HCT116 (cell line): ENCODE results near the gene ARL11. TPM values are rescaled to one million over a fixed set of nuclear protein-coding genes. Genes with fewer than 3 reads are reported as not detected.

Source experiments
- ATAC-seq: fragments of 200-7000 bp; cut with Tn5 transposase; 2 replicates; pipeline ENCODE4 v1.9.1; 2020; ENCODE audit warnings: mild to moderate bottlenecking, moderate library complexity
- BruUV-seq: library from RNA; stranded (reverse); fragments of 400-500 nt; replicated peaks from 2 replicates; lab custom pipeline; 2021; lab: Mats Ljungman, UMichigan
- CTCF ChIA-PET: fragments of 300-600 bp; sonication (Branson Sonifier 250); formaldehyde crosslinking; loops from one replicate; lab custom pipeline; 2021; ENCODE audit warnings: antibody characterized with exemption; lab: Charles Lee
- POLR2A ChIA-PET: fragments of 300-600, 350-600 bp; sonication (Branson Sonifier 250); formaldehyde crosslinking; loops from one replicate; lab custom pipeline; 2021; ENCODE audit warnings: antibody characterized with exemption; lab: Charles Lee
- RAD21 ChIA-PET, 2 experiments: fragments of 300-600 bp; sonication (Branson Sonifier 250); formaldehyde crosslinking; loops; one replicate each; lab custom pipeline; 2023; ENCODE audit warnings: low total read pairs in 2 of 2; ENCODE audit not compliant: uncharacterized antibody in 2 of 2, unreplicated experiment in 2 of 2, low non-redundant PET in 1 of 2; lab: Charles Lee
- DNase-seq: peaks from one replicate; pipeline ENCODE4 v3.0.0-alpha.2; 2010; ENCODE audit warnings: low read depth, low spot score
- H2AFZ ChIP-seq: fragments of 200-600 bp; shearing (Covaris generic), sonication (generic); 2 replicates; pipeline ENCODE4 v1.6.1; 2017; ENCODE audit warnings: low read depth, mixed run types, mixed read lengths, antibody characterized with exemption, low read length; ENCODE audit not compliant: poor library complexity, severe bottlenecking
- H3K27ac ChIP-seq: 2 replicates; pipeline ENCODE4 v1.5.1; 2012; ENCODE audit warnings: low read depth, low read length
- H3K27me3 ChIP-seq: fragments of 200-600 bp; sonication (generic); 2 replicates; pipeline ENCODE4 v1.6.1; 2016; ENCODE audit warnings: mixed run types, low read length, mixed read lengths; ENCODE audit not compliant: insufficient read depth
- H3K36me3 ChIP-seq, 2 experiments: fragments of 200-500 bp in 1 of 2; fragments of 200-600 bp in 1 of 2; sonication (Bioruptor generic) in 1 of 2; sonication (generic) in 1 of 2; 2 replicates each; pipeline versions ENCODE4 v1.5.1 to v1.6.1; 2014 to 2016; ENCODE audit warnings: low read length in 2 of 2, inconsistent platforms in 1 of 2, mixed read lengths in 1 of 2, mixed run types in 1 of 2; ENCODE audit not compliant: insufficient read depth in 2 of 2, control insufficient read depth in 1 of 2
- H3K4me1 ChIP-seq, 2 experiments: fragments of 200-600 bp in 1 of 2; sonication (generic) in 1 of 2; 2 replicates each; pipeline versions ENCODE4 v1.5.1 to v1.6.1; 2012 to 2017; ENCODE audit warnings: low read length in 2 of 2, inconsistent platforms in 1 of 2, mild to moderate bottlenecking in 1 of 2, mixed read lengths in 1 of 2, mixed run types in 1 of 2, moderate library complexity in 1 of 2; ENCODE audit not compliant: insufficient read depth in 2 of 2, control insufficient read depth in 1 of 2
- H3K4me2 ChIP-seq: fragments of 200-600 bp; sonication (generic); 2 replicates; pipeline ENCODE4 v1.6.1; 2017; ENCODE audit warnings: mixed run types, low read length, mixed read lengths
- H3K4me3 ChIP-seq, 2 experiments: fragments of 200-600 bp in 1 of 2; sonication (generic) in 1 of 2; replicated peaks in 1 of 2; 2 replicates each; pipeline ENCODE4 v1.5.1; 2011 to 2016; ENCODE audit warnings: low read length in 2 of 2, control low read depth in 1 of 2, low read depth in 1 of 2, mild to moderate bottlenecking in 1 of 2, mixed read lengths in 1 of 2, mixed run types in 1 of 2
- H3K79me2 ChIP-seq: fragments of 200-600 bp; sonication (generic); 2 replicates; pipeline ENCODE4 v1.6.1; 2017; ENCODE audit warnings: mild to moderate bottlenecking, mixed run types, low read length, moderate library complexity, mixed read lengths; ENCODE audit not compliant: insufficient read depth
- H3K9ac ChIP-seq: fragments of 200-600 bp; sonication (generic); 2 replicates; pipeline ENCODE4 v1.6.1; 2016; ENCODE audit warnings: low read length, mixed read lengths
- H3K9me2 ChIP-seq: fragments of 200-600 bp; sonication (generic), shearing (Covaris generic); 2 replicates; pipeline ENCODE4 v1.6.1; 2017; ENCODE audit warnings: mixed run types, mild to moderate bottlenecking, moderate library complexity; ENCODE audit not compliant: insufficient read depth
- H3K9me3 ChIP-seq, 2 experiments: fragments of 200-500 bp in 1 of 2; fragments of 200-600 bp in 1 of 2; sonication (Bioruptor generic) in 1 of 2; sonication (generic) in 1 of 2; 2 replicates each; pipeline ENCODE4 v1.6.1; 2014 to 2017; ENCODE audit warnings: low read length in 2 of 2, mixed read lengths in 2 of 2, inconsistent platforms in 1 of 2, low read depth in 1 of 2, mild to moderate bottlenecking in 1 of 2, mixed run types in 1 of 2, moderate library complexity in 1 of 2; ENCODE audit not compliant: control insufficient read depth in 1 of 2, insufficient read depth in 1 of 2
- H4K20me1 ChIP-seq: fragments of 200-600 bp; sonication (generic), shearing (Covaris generic); 2 replicates; pipeline ENCODE4 v1.6.1; 2017; ENCODE audit warnings: mixed run types, mild to moderate bottlenecking, moderate library complexity; ENCODE audit not compliant: insufficient read depth
- ATF3 ChIP-seq: IDR thresholded peaks from 2 replicates; pipeline ENCODE4 v1.6.1; 2012
- CEBPB ChIP-seq: IDR thresholded peaks from 2 replicates; pipeline ENCODE4 v1.6.1; 2012; ENCODE audit warnings: low read depth
- EZH2phosphoT487 ChIP-seq: fragments of 200-600 bp; IDR thresholded peaks from 2 replicates; pipeline ENCODE4 v1.6.1; 2018; ENCODE audit warnings: antibody characterized with exemption, borderline replicate concordance
- JUND ChIP-seq: IDR thresholded peaks from 2 replicates; pipeline ENCODE4 v1.6.1; 2012
- MAX ChIP-seq: IDR thresholded peaks from 2 replicates; pipeline ENCODE4 v1.6.1; 2012
- POLR2A ChIP-seq: IDR thresholded peaks from 2 replicates; pipeline ENCODE4 v1.7.0; 2011; ENCODE audit warnings: borderline replicate concordance; ENCODE audit not compliant: insufficient read depth, insufficient read length; ENCODE audit errors: extremely low read depth
- POLR2AphosphoS5 ChIP-seq: IDR thresholded peaks from 2 replicates; pipeline ENCODE4 v1.6.1; 2011; ENCODE audit warnings: mild to moderate bottlenecking, low read depth, low read length, moderate library complexity
- RAD21 ChIP-seq: IDR thresholded peaks from 2 replicates; pipeline ENCODE4 v1.6.1; 2012; ENCODE audit warnings: low read depth, mild to moderate bottlenecking
- SRF ChIP-seq: IDR thresholded peaks from 2 replicates; pipeline ENCODE4 v1.6.1; 2012; ENCODE audit warnings: low read depth
- TCF7L2 ChIP-seq: IDR thresholded peaks from 2 replicates; pipeline ENCODE4 v1.7.0; 2011; ENCODE audit warnings: borderline replicate concordance, inconsistent platforms; ENCODE audit not compliant: insufficient read depth, insufficient read length; ENCODE audit errors: extremely low read depth
- YY1 ChIP-seq: IDR thresholded peaks from 2 replicates; pipeline ENCODE4 v1.6.1; 2011; ENCODE audit warnings: low read length, low read depth, moderate library complexity, mild to moderate bottlenecking; ENCODE audit not compliant: insufficient replicate concordance; ENCODE audit errors: extremely low read depth
- intact Hi-C: fragments of 100-400 bp; cut with micrococcal nuclease; formaldehyde crosslinking; loops from 2 replicates; pipeline ENCODE4 v1.10.0; 2022
- total RNA-seq: library from RNA; stranded (reverse); gene quantifications from one replicate; pipeline ENCODE4 v1.2.1, GENCODE V29; 2021; ENCODE audit not compliant: unreplicated experiment
- TF ChIP-seq, protein P1 (sequence below): IDR thresholded peaks from 2 replicates; pipeline ENCODE4 v1.6.1; 2012; ENCODE audit warnings: low read depth

The ARL11 gene
- total RNA-seq, 1 experiment from 2014 or later, result not detected

- no peak for TF ChIP-seq TCF7L2
- TF ChIP-seq MAX, result no peak
- no peak for TF ChIP-seq SRF
- no peak for TF ChIP-seq JUND
- TF ChIP-seq EZH2phosphoT487, result no peak
- no peak for TF ChIP-seq YY1
- no peak for TF ChIP-seq RAD21
- no peak for TF ChIP-seq ATF3
- TF ChIP-seq POLR2A, result no peak
- no peak for TF ChIP-seq CEBPB
- TF ChIP-seq POLR2AphosphoS5, result no peak
- TF ChIP-seq, protein P1, sequence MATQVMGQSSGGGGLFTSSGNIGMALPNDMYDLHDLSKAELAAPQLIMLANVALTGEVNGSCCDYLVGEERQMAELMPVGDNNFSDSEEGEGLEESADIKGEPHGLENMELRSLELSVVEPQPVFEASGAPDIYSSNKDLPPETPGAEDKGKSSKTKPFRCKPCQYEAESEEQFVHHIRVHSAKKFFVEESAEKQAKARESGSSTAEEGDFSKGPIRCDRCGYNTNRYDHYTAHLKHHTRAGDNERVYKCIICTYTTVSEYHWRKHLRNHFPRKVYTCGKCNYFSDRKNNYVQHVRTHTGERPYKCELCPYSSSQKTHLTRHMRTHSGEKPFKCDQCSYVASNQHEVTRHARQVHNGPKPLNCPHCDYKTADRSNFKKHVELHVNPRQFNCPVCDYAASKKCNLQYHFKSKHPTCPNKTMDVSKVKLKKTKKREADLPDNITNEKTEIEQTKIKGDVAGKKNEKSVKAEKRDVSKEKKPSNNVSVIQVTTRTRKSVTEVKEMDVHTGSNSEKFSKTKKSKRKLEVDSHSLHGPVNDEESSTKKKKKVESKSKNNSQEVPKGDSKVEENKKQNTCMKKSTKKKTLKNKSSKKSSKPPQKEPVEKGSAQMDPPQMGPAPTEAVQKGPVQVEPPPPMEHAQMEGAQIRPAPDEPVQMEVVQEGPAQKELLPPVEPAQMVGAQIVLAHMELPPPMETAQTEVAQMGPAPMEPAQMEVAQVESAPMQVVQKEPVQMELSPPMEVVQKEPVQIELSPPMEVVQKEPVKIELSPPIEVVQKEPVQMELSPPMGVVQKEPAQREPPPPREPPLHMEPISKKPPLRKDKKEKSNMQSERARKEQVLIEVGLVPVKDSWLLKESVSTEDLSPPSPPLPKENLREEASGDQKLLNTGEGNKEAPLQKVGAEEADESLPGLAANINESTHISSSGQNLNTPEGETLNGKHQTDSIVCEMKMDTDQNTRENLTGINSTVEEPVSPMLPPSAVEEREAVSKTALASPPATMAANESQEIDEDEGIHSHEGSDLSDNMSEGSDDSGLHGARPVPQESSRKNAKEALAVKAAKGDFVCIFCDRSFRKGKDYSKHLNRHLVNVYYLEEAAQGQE, result no peak
- intact Hi-C loops, result loop anchor here (5.0 kb wide), 1 partner anchor 1419 kb away; no protein-coding TSS in a partner anchor
- DNase-seq (no peak), ATAC-seq (no peak)
- CTCF ChIA-PET, result no interaction called here
- Histone ChIP-seq H3K4me3 (no peak overlapping the region), H3K27me3 (no peaks in the 10 kb centered on the region), H3K4me1 (no peaks in the 10 kb centered on the region), H3K79me2 (no peaks in the 10 kb centered on the region), H2AFZ (no peak overlapping the region), H3K27ac (no peak overlapping the region), H3K4me2 (no peak overlapping the region), H4K20me1 (no peaks in the 10 kb centered on the region), H3K9me3 (no peaks in the 10 kb centered on the region), H3K36me3 (no peaks in the 10 kb centered on the region), H3K9me2 (no peaks in the 10 kb centered on the region), H3K9ac (no peak overlapping the region)
- POLR2A ChIA-PET, result no interaction called here
- RAD21 ChIA-PET, result no interaction called here
- no TSS peak for BruUV-seq
Observed at GRCh38 chr13:49653478-49653877, 25.2 kb downstream of the ARL11 start.
